Endothelial cell of umbilical vein (primary cell): ENCODE results near the gene FANCC. TPM values are rescaled to one million over a fixed set of nuclear protein-coding genes. Genes with fewer than 3 reads are reported as not detected.

ENCODE experiments used
- BruUV-seq: library from RNA; stranded (reverse); fragments of 400-500 nt; replicated peaks from 2 replicates; lab custom pipeline; 2021; lab: Mats Ljungman, UMichigan
- CTCF ChIA-PET: fragments of 300-600, 350-600 bp; sonication (Branson Sonifier 250); formaldehyde crosslinking; loops from one replicate; lab custom pipeline; 2021; ENCODE audit warnings: antibody characterized with exemption, inconsistent platforms; lab: Charles Lee
- POLR2A ChIA-PET: fragments of 300-600, 350-600 bp; sonication (Branson Sonifier 250); formaldehyde crosslinking; loops from one replicate; lab custom pipeline; 2021; ENCODE audit warnings: antibody characterized with exemption, inconsistent platforms; lab: Charles Lee
- DNase-seq: peaks from one replicate; pipeline ENCODE4 v3.0.0-alpha.2; 2011; ENCODE audit warnings: low read depth, low spot score
- FAIRE-seq: peaks from 2 replicates; lab custom pipeline; 2011; peaks lifted over from hg19 to GRCh38; lab: Jason Lieb, UNC
- H2AFZ ChIP-seq: 2 replicates; pipeline ENCODE4 v1.6.0; 2012; ENCODE audit warnings: low read depth, low read length, control low read depth, inconsistent platforms
- H3K27ac ChIP-seq: 2 replicates; pipeline ENCODE4 v1.5.1; 2011; ENCODE audit warnings: low read depth, mild to moderate bottlenecking, control low read depth, low read length, moderate library complexity; ENCODE audit not compliant: insufficient read depth
- H3K27me3 ChIP-seq, 2 experiments: 2 replicates each; pipeline versions ENCODE4 v1.6.0 to v1.6.1; 2011; ENCODE audit warnings: low read length in 2 of 2, mixed read lengths in 1 of 2; ENCODE audit not compliant: control insufficient read depth in 2 of 2, insufficient read depth in 2 of 2
- H3K36me3 ChIP-seq, 2 experiments: 2 replicates in 1 of 2; 3 replicates in 1 of 2; pipeline ENCODE4 v1.5.1; 2011; ENCODE audit warnings: low read length in 2 of 2, mild to moderate bottlenecking in 1 of 2, moderate library complexity in 1 of 2; ENCODE audit not compliant: control insufficient read depth in 2 of 2, insufficient read depth in 2 of 2; ENCODE audit errors: extremely low read depth in 1 of 2
- H3K4me1 ChIP-seq: 3 replicates; pipeline ENCODE4 v1.5.1; 2011; ENCODE audit warnings: mild to moderate bottlenecking, low read length; ENCODE audit not compliant: control insufficient read depth, insufficient read depth; ENCODE audit errors: extremely low read depth
- H3K4me2 ChIP-seq: 2 replicates; pipeline ENCODE4 v1.6.1; 2011; ENCODE audit warnings: low read length, control low read depth, mixed read lengths; ENCODE audit not compliant: insufficient read depth
- H3K4me3 ChIP-seq, 3 experiments: fragments of 200-600 bp in 1 of 3; sonication (generic), shearing (Covaris generic) in 1 of 3; replicated peaks in 1 of 3; 2 replicates each; pipeline ENCODE4 v1.5.1; 2011 to 2016; ENCODE audit warnings: control low read depth in 3 of 3, low read length in 3 of 3, mild to moderate bottlenecking in 2 of 3, inconsistent platforms in 1 of 3, low read depth in 1 of 3, moderate library complexity in 1 of 3; ENCODE audit not compliant: insufficient read depth in 1 of 3
- H3K79me2 ChIP-seq: 2 replicates; pipeline ENCODE4 v1.6.0; 2012; ENCODE audit warnings: low read length, inconsistent platforms; ENCODE audit not compliant: control insufficient read depth, insufficient read depth
- H3K9ac ChIP-seq: replicated peaks from 2 replicates; pipeline ENCODE3; 2011; ENCODE audit warnings: low read length, control low read depth; ENCODE audit not compliant: insufficient read depth; ENCODE audit errors: extremely low read depth
- H3K9me1 ChIP-seq: replicated peaks from 3 replicates; pipeline ENCODE4 v1.6.0; 2011; ENCODE audit warnings: mild to moderate bottlenecking, low read length; ENCODE audit not compliant: control insufficient read depth, insufficient read depth; ENCODE audit errors: extremely low read depth
- H3K9me3 ChIP-seq: replicated peaks from 2 replicates; pipeline ENCODE4 v1.5.1; 2012; ENCODE audit warnings: low read length, inconsistent platforms; ENCODE audit not compliant: control insufficient read depth, insufficient read depth
- H4K20me1 ChIP-seq: replicated peaks from 2 replicates; pipeline ENCODE3; 2011; ENCODE audit warnings: mild to moderate bottlenecking, low read length; ENCODE audit not compliant: control insufficient read depth, insufficient read depth; ENCODE audit errors: extremely low read depth
- EZH2 ChIP-seq: IDR thresholded peaks from 2 replicates; pipeline ENCODE4 v1.6.1; 2012; ENCODE audit warnings: borderline replicate concordance, low read depth, mild to moderate bottlenecking, moderate library complexity, low read length, inconsistent platforms; ENCODE audit not compliant: severe bottlenecking
- FOS ChIP-seq: IDR thresholded peaks from 2 replicates; pipeline ENCODE4 v1.6.1; 2011; ENCODE audit warnings: mild to moderate bottlenecking, low read length, moderate library complexity, borderline replicate concordance; ENCODE audit not compliant: insufficient read depth
- GATA2 ChIP-seq: IDR thresholded peaks from 2 replicates; pipeline ENCODE4 v1.7.0; 2011; ENCODE audit warnings: low read depth, mild to moderate bottlenecking, moderate library complexity, mixed read lengths, low read length; ENCODE audit not compliant: insufficient read length, insufficient read depth
- JUN ChIP-seq: IDR thresholded peaks from 2 replicates; pipeline ENCODE4 v1.6.1; 2011; ENCODE audit warnings: borderline replicate concordance, low read depth; ENCODE audit not compliant: insufficient read length, insufficient read depth
- MYC ChIP-seq: IDR thresholded peaks from one replicate; pipeline ENCODE4 v1.6.1; 2011; ENCODE audit warnings: mild to moderate bottlenecking, low read depth, low read length
- POLR2A ChIP-seq: IDR thresholded peaks from 2 replicates; pipeline ENCODE4 v1.6.1; 2012; ENCODE audit warnings: low read depth, mild to moderate bottlenecking, control low read depth, low read length
- POLR2AphosphoS5 ChIP-seq: IDR thresholded peaks from 2 replicates; pipeline ENCODE4 v1.6.1; 2012; ENCODE audit warnings: low read depth, mild to moderate bottlenecking, control low read depth, low read length, moderate library complexity; ENCODE audit not compliant: insufficient read depth
- dilution Hi-C: fragments of 300-500 bp; cut with MboI; formaldehyde crosslinking; loops from one replicate; pipeline ENCODE4 v1.15.0; 2019; ENCODE audit warnings: low sequenced_read_pairs; ENCODE audit not compliant: extremely low pct_ligation_motif_present
- intact Hi-C: fragments of 100-400 bp; cut with micrococcal nuclease; formaldehyde crosslinking; loops from one replicate; pipeline ENCODE4 v1.10.0; 2022
- polyA plus RNA-seq, 4 experiments: library from polyadenylated mRNA; depleted of rRNA in 3 of 4; stranded (reverse) in 3 of 4; unstranded in 1 of 4; fragments of >200 nt; gene quantifications; 2 replicates each; pipeline versions ENCODE4 v1.2.1 to v1.2.3, GENCODE V29; 2011 to 2012; ENCODE audit warnings: missing spikeins in 1 of 4
- total RNA-seq: library from RNA; stranded (reverse); gene quantifications from 2 replicates; pipeline ENCODE4 v1.2.3, GENCODE V29; 2021
- TF ChIP-seq, protein P1 (sequence below), 2 donors: IDR thresholded peaks; 1 replicate in 1 of 2; 2 replicates in 1 of 2; pipeline ENCODE4 v1.5.1; 2011; ENCODE audit warnings: low read length in 2 of 2, mild to moderate bottlenecking in 2 of 2, moderate library complexity in 2 of 2, control low read depth in 1 of 2, inconsistent platforms in 1 of 2, low read depth in 1 of 2; ENCODE audit not compliant: insufficient read depth in 1 of 2; ENCODE audit errors: extremely low read depth in 1 of 2
- TF ChIP-seq, protein P2 (sequence below): IDR thresholded peaks from 2 replicates; pipeline ENCODE4 v1.6.1; 2011; ENCODE audit not compliant: insufficient read depth, insufficient read length

The FANCC gene
- total and polyA plus RNA-seq, 2 donors (not counting 3 experiments of a cell fraction or from before 2014, with no cell fraction given) = 5.7 to 13.1 TPM

DNA sequence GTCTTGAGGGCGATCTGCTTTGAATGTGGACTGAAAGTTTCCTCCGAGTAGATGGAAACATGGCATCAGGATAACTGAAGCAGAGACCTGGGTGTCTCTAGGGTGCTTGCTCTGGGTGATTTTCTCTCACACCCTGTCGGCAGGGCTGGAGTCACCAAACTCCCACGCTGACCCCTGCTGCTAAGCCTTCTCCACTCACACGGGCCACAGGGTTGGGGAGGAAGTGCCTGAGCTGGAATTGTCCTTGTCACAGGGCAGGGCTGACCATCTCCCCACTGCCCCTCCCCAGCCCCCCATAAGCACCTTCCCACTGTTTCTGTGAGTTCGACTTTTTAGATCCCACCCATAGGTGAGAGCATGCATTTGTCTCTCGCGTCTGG, 212.9 kb downstream of the FANCC start:
- TF ChIP-seq POLR2AphosphoS5 (no peak), JUN (no peak), GATA2 (no peak), EZH2 (no peak), FOS (no peak), MYC (no peak), POLR2A (no peak)
- TF ChIP-seq, protein P1, sequence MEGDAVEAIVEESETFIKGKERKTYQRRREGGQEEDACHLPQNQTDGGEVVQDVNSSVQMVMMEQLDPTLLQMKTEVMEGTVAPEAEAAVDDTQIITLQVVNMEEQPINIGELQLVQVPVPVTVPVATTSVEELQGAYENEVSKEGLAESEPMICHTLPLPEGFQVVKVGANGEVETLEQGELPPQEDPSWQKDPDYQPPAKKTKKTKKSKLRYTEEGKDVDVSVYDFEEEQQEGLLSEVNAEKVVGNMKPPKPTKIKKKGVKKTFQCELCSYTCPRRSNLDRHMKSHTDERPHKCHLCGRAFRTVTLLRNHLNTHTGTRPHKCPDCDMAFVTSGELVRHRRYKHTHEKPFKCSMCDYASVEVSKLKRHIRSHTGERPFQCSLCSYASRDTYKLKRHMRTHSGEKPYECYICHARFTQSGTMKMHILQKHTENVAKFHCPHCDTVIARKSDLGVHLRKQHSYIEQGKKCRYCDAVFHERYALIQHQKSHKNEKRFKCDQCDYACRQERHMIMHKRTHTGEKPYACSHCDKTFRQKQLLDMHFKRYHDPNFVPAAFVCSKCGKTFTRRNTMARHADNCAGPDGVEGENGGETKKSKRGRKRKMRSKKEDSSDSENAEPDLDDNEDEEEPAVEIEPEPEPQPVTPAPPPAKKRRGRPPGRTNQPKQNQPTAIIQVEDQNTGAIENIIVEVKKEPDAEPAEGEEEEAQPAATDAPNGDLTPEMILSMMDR (IDR thresholded peaks at IDR 0.05; ENCODE audit: extremely low read depth in 1 of 2, insufficient read depth in 1 of 2, low read depth in 1 of 2, low read length in 2 of 2) = no peak
- TF ChIP-seq, protein P2, sequence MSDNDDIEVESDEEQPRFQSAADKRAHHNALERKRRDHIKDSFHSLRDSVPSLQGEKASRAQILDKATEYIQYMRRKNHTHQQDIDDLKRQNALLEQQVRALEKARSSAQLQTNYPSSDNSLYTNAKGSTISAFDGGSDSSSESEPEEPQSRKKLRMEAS = no peak
- BruUV-seq = no TSS peak
- Histone ChIP-seq H4K20me1 (no peaks in the 10 kb centered on the region), H3K36me3 (peaks cover 2 to 7% of the 10 kb centered on the region in 2 experiments), H3K27ac (no peak overlapping the region), H3K9me3 (no peaks in the 10 kb centered on the region), H3K4me1 (peaks cover 5% of the 10 kb centered on the region), H3K9ac (no peak overlapping the region), H3K9me1 (no peaks in the 10 kb centered on the region), H3K4me2 (no peak overlapping the region), H2AFZ (no peak overlapping the region), H3K27me3 (no peaks in the 10 kb centered on the region), H3K79me2 (no peaks in the 10 kb centered on the region), H3K4me3 (no peak overlapping the region)
- intact Hi-C loops (no loop called here), dilution Hi-C loops (no loop called here)
- DNase-seq (no peak), FAIRE-seq (no peak)
- ChIA-PET CTCF (interaction anchor here (2.1 kb wide), 1 partner anchor 423 kb away, joined by 4 read pairs; no protein-coding TSS in a partner anchor), POLR2A (no interaction called here)
